Measurements from ENCODE around the gene DDA1.

Gene DDA1

DNA sequence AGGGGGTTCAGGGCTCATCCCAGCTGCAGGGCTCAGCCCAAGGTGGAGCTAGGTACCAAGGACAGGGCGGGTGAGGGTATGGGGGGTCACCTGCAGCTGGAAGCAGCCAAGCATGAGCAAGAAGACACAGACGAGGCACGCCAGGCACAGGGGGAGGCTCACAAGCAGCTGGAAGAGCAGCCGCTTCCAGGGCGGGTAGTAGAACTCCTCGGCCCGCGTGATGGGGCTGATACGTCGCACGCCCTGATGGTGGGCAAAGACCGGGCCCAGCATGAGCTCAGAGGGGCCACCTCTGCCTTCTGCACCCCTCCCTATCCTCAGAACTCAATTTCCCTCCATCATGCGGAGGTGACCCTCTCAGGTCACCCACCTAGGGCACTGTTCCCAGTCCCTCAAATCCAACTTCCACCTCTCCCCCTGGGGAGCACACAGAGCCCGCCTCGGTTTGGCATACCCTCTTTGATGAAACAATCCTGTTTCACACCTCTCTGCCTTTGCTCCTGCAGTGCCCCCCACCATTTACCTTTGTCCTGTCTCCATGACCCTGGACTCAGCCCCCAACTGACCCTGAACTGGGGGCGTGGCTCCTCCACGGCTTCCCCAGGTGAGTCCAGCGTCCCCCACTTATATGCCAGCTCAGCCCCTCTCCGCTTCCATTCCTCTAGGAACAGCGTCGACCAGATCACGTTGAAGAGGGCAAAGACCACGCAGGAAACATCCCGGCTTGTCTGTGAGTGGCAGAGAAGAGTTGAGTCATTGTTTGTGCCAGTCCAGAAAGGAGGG, 21.1 kb downstream of the DDA1 start:
- DNase-seq (ENCODE audit: low read depth), result no peak

DNA sequence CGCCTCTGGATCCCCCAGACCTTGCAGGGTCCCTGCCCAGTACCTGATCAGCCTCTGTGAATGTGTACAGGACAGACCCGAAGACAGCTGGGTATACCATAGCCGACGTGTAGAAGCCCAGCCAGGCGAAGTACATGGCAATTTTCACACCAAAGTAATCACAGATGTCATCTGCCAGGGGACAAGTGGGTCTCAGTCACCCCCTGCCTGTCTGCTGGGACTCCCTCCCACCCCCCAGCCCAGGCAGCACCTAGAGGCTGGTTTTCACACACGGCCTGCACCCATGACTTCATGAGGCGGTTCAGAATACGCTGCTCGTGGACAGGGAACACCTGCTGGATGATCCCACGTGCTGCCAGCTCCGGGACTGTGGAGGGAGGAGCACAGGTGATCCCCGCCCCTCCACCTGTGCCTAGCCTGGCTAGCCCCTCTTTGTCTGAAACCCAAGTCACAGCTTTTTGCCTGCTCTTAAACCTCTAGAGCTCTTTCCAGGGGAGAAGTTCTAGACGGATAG, 21.7 kb downstream of the DDA1 start:
- no peak for DNase-seq (ENCODE audit: low read depth)

DNA sequence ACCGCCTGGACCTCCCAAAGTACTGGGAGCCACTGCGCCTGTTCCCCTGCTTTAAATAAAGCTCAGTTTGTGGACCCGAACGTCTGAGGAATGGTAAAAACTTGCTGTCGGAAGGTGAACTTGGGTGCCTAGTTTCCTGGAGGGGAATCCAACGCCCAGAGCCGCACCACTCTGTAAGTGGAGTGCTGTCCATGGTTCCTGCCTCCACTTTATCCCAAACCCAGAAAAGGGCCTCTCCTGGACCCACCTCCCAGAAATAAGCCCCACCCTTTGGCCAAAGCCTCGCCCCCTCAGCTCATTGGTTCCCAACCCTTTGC, 23.0 kb downstream of the DDA1 start:
- DNase-seq (ENCODE audit: low read depth), result no peak

DNA sequence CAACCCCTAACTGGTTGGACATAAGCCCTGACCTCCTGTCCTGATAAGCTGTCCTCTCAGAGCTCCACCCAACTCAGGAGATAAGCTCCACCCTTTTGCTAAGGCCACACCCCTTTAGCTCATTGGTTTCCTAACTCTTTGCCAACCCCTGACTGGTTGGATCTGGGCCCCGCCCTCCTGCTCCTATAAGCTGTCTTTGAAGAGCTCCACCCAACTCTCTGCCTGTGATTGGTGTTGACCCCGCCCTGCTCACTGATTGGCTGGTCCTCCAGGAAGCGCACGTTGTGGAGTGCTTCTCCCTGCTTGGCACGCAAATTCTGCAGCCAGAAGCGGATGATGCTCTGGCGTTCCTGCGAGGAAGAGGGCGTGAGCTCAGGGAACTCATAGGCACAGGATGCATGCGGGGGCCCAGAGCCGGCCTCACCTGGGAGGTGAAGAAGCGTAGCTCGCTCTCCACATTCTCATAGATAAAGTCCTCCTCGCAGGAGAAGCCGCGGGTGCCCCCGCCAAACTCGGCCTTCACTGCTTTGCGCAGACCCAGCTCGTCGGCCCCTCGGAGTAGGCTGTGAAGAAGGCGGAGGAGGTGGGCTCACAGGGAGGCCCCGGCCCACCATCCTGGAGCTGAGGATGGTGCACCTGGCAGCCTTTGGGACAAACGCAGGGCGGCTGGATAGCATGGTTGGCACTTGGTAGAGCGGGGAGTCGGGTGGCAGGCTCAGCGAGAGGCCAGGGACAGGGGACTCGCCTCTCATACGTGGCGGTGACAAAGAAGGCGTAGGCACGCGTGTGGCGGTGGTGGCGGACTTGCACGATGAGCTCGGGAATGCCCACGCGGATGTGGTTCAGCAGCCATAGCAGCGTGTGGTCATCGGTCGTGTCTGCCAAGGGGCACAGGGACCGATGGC, 23.6 kb downstream of the DDA1 start:
- DNase-seq (ENCODE audit: low read depth), result no peak

DNA sequence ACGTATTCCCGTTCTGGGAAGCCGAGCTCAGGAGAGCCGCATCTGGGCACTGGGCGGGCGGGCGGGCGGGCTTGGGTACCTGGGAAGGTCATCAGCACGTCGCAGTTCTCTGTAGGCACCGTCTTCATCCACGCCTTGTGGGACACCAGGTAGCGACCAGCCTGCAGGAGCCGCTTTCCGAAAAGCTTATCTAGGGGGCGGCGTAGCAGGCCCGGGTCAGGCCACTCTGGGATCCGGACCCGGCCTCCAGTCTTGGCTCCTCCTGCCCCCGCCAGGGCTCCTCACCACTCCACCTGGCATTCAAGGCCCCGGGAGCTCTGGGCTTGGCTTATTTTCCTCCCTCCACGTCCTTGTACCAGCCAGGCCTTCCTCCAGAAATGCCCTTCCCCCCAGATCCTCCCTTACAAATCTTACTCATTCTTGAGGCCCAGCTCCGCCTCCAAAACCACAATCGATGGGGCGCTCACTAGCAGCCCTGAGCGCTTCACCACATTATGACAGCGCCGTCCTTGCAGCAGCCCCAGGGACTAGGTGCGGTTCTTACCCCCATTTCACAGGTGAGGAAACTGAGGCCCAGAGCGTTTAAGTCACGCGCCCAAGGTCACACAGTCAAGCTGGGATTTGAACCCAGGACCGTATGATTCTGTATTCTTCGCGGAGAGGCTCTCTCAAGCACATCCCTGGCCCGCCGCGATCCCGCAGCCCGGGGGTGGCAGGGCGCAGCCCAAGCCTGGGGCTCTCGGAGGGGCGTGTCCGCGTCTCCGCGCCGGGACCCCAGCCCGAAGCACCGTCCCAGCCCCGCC, 24.4 kb downstream of the DDA1 start:
- DNase-seq (ENCODE audit: low read depth), result peak; percentile 43

DNA sequence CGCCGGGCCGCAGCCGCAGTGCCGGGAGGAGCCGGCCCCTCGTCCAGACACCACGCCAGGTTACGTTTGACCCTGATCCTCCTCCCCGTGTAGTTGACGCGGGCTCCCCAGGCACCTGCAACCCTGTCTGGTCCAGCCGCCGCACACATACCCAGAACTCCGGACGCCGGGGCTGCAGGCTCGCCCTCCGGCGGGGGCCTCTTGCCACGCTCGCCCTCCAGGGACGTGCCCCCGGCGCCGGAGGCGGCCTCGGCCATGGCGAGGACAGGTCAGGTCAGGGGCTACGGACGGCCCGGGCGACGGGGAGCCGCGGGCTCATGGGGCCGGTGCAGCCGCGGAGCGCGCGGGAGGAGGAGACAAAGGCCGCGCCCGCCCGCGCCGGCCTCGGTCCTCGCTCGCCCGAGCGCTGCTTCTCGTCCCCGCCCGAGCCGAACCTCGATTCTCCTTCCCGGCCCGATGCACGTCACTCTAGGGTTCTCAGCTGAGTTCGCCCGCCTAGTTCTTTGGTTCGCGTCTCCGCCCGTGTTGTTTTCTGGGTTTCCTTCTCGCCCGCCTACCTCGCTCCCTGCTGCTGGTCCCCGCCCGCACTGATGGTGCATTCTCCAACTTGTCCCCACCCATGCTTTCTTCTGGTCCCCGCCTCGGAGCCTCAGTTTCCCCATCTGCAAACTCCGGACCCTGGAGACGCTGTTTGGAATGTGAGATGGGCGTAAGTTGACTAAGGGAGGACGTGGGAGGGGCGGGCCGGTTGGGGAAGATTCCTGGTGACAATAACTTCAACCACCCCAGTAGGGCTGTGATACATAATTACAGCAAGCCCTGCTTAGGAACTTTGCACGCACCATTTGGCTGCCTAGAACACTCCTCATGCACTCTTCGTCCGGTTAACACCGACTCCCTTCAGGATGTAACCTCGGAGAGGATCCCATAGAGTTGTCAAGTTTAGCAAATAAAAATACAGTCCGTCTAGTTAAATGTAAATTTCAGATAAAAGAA, 25.3 kb downstream of the DDA1 start, which contains the start of gene ANO8:
Gene ANO8, minus strand, starts transcription at position 442 of the 996 bp plus-strand sequence. Its CDS starts 185 bp downstream, at position 257.
- peak; percentile 96 for DNase-seq (ENCODE audit: low read depth)

- DNase-seq (ENCODE audit: low read depth), result no peak
Measured at GRCh38 chr19:17335575-17335974, 26.2 kb downstream of the DDA1 start.

GRCh38 chr19:17336872-17337674, 27.7 kb downstream of the DDA1 start, which contains the start of gene GTPBP3:
Gene GTPBP3 (plus strand): TSS chr19:17337553. CDS start chr19:17337612, 59 bp downstream.
- peak; percentile 92 for DNase-seq (ENCODE audit: low read depth)

GRCh38 chr19:17337675-17338432, 28.5 kb downstream of the DDA1 start:
- no peak for DNase-seq (ENCODE audit: low read depth)

GRCh38 chr19:17338433-17339078, 29.2 kb downstream of the DDA1 start:
- DNase-seq (ENCODE audit: low read depth), result no peak

- no peak for DNase-seq (ENCODE audit: low read depth)
Measured at GRCh38 chr19:17339088-17339741, 29.9 kb downstream of the DDA1 start.

- no peak for DNase-seq (ENCODE audit: low read depth)
Measured at GRCh38 chr19:17340302-17340870, 31.0 kb downstream of the DDA1 start.

- no peak for DNase-seq (ENCODE audit: low read depth)
Measured at GRCh38 chr19:17340871-17341357, 31.6 kb downstream of the DDA1 start.

DNA sequence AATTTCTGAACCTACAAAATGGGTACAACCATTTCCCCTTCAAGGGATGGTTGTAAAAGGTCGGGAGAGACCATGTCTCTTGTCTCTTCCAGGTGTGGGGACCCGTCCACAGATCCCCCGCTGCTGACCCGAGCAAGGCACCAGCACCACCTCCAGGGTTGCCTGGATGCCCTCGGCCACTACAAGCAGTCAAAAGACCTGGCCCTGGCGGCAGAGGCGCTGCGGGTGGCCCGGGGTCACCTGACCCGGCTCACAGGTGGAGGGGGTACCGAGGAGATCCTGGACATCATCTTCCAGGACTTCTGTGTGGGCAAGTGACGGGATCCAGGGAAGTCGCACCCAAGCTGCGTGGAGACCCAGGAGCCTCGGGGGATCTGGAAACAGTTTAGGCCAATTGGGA, 32.0 kb downstream of the DDA1 start:
- no peak for DNase-seq (ENCODE audit: low read depth)

DNA sequence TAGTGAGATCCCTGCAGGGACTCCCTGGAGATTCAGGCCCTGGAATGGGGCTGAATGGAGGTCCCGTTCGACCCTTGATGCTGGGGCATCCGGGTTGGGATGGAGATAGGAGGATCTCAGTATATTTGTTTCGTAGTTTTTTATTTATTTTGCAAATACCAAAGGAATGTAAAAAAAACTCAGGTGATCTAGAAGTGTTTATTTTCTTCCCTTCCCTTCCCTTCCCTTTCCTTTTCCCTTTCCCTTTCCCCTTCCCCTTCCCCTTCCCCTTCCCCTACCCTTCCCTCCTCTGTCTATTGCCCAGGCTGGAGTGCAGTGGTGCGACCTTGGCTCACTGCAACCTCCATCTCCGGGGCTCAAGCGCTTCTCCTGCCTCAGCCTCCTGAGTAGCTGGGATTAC, 32.5 kb downstream of the DDA1 start:
- no peak for DNase-seq (ENCODE audit: low read depth)

- no peak for DNase-seq (ENCODE audit: low read depth)
Measured at GRCh38 chr19:17346109-17346671, 36.8 kb downstream of the DDA1 start.

GRCh38 chr19:17347361-17347760, 38.0 kb downstream of the DDA1 start:
- DNase-seq (ENCODE audit: low read depth), result no peak
